ENCODE results near the gene DYRK1B. TPM values are rescaled to one million over a fixed set of nuclear protein-coding genes. Genes with fewer than 3 reads are reported as not detected.

The DYRK1B gene
- total RNA-seq, 1 donor from 2014 or later, result 16.7 TPM

DNA sequence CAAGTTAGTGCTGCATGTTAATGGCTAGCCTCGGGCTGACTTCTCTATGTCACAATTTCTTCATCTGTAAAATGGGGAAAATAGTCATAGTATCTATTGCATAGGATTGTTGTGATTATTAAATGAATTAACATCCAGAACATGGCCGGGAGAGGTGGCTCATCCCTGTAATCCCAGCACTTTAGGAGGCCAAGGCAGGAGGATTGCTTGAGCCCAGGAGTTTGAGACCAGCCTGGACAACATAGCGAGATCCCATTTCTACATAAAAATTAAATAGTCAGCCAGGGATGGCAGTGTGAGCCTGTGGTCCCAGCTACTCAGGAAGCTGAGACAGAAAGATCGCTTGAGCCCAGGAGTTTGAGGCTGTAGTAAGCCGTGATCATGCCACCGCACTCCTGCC is 34.0 kb upstream of the DYRK1B start:
- H3K4me1 ChIP-seq, result no peaks in the 10 kb centered on the region
- H3K27me3 ChIP-seq, result no peaks in the 10 kb centered on the region
- ATAC-seq (no peak), DNase-seq (no peak)
- intact Hi-C loops (cut with DNase I), result no loop called here
- TF ChIP-seq, protein P1, sequence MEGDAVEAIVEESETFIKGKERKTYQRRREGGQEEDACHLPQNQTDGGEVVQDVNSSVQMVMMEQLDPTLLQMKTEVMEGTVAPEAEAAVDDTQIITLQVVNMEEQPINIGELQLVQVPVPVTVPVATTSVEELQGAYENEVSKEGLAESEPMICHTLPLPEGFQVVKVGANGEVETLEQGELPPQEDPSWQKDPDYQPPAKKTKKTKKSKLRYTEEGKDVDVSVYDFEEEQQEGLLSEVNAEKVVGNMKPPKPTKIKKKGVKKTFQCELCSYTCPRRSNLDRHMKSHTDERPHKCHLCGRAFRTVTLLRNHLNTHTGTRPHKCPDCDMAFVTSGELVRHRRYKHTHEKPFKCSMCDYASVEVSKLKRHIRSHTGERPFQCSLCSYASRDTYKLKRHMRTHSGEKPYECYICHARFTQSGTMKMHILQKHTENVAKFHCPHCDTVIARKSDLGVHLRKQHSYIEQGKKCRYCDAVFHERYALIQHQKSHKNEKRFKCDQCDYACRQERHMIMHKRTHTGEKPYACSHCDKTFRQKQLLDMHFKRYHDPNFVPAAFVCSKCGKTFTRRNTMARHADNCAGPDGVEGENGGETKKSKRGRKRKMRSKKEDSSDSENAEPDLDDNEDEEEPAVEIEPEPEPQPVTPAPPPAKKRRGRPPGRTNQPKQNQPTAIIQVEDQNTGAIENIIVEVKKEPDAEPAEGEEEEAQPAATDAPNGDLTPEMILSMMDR (IDR thresholded peaks at IDR 0.05), result no peak
- H3K27ac ChIP-seq, result no peak overlapping the region
- no peaks in the 10 kb centered on the region for H3K9me3 ChIP-seq
- no peak overlapping the region for H3K4me3 ChIP-seq
- no peaks in the 10 kb centered on the region for H3K36me3 ChIP-seq

GRCh38 chr19:39867133-39867532 is 33.2 kb upstream of the DYRK1B start:
- TF ChIP-seq, protein P1 (IDR thresholded peaks at IDR 0.05), result no peak

GRCh38 chr19:39865953-39866352 is 32.0 kb upstream of the DYRK1B start:
- H3K9me3 ChIP-seq, result no peaks in the 10 kb centered on the region
- H3K4me3 ChIP-seq, result no peak overlapping the region
- intact Hi-C loops (cut with DNase I), result no loop called here
- H3K4me1 ChIP-seq, result no peaks in the 10 kb centered on the region
- ATAC-seq (no peak), DNase-seq (no peak)
- TF ChIP-seq, protein P1 (IDR thresholded peaks at IDR 0.05), result no peak
- no peaks in the 10 kb centered on the region for H3K27me3 ChIP-seq
- H3K27ac ChIP-seq, result no peak overlapping the region
- no peaks in the 10 kb centered on the region for H3K36me3 ChIP-seq

More at GRCh38 chr19:39867133-39867532, 33.2 kb upstream of the DYRK1B start:
- intact Hi-C loops (cut with DNase I), result no loop called here
- H3K9me3 ChIP-seq, result no peaks in the 10 kb centered on the region
- no peaks in the 10 kb centered on the region for H3K4me1 ChIP-seq
- H3K27ac ChIP-seq, result no peak overlapping the region
- H3K36me3 ChIP-seq, result no peaks in the 10 kb centered on the region
- H3K4me3 ChIP-seq, result no peak overlapping the region
- ATAC-seq (no peak), DNase-seq (no peak)
- H3K27me3 ChIP-seq, result no peaks in the 10 kb centered on the region

GRCh38 chr19:39865186-39865585 is 31.2 kb upstream of the DYRK1B start:
- no peaks in the 10 kb centered on the region for H3K27me3 ChIP-seq
- no peak for DNase-seq
- TF ChIP-seq, protein P1 (IDR thresholded peaks at IDR 0.05), result no peak
- no peak for ATAC-seq
- no peaks in the 10 kb centered on the region for H3K9me3 ChIP-seq
- H3K4me1 ChIP-seq, result no peaks in the 10 kb centered on the region
- H3K4me3 ChIP-seq, result no peak overlapping the region
- no peak overlapping the region for H3K27ac ChIP-seq
- H3K36me3 ChIP-seq, result no peaks in the 10 kb centered on the region
- intact Hi-C loops (cut with DNase I), result no loop called here

GRCh38 chr19:39864118-39864517 is 30.2 kb upstream of the DYRK1B start:
- intact Hi-C loops (cut with DNase I), result no loop called here
- ATAC-seq (no peak), DNase-seq (no peak)
- Histone ChIP-seq H3K9me3 (no peaks in the 10 kb centered on the region), H3K4me1 (no peaks in the 10 kb centered on the region), H3K27ac (no peak overlapping the region), H3K4me3 (no peak overlapping the region), H3K36me3 (no peaks in the 10 kb centered on the region), H3K27me3 (no peaks in the 10 kb centered on the region)
- TF ChIP-seq, protein P1 (IDR thresholded peaks at IDR 0.05), result no peak

GRCh38 chr19:39858541-39858940 is 24.6 kb upstream of the DYRK1B start:
- no peaks in the 10 kb centered on the region for H3K9me3 ChIP-seq
- peak; percentile 97 for ATAC-seq

More at GRCh38 chr19:39858541-39858940, 24.6 kb upstream of the DYRK1B start:
- TF ChIP-seq, protein P1 (IDR thresholded peaks at IDR 0.05), result no peak
- Histone ChIP-seq H3K36me3 (no peaks in the 10 kb centered on the region), H3K4me3 (peak overlapping the region; percentile 20), H3K27me3 (no peaks in the 10 kb centered on the region), H3K27ac (no peak overlapping the region), H3K4me1 (no peaks in the 10 kb centered on the region)
- intact Hi-C loops (cut with DNase I), result no loop called here
- peak; percentile 68 for DNase-seq

Data from upper lobe of right lung (tissue), 1 donor.